Stimulated activated CD4-positive, alpha-beta T cell treated with anti-CD3 and anti-CD28 coated beads, Interleukin-12 subunit alpha, Interleukin-12 subunit beta, amount 100 ng/mL, for 24 hours (primary cell): ENCODE results near the gene INCA1.
A peak's percentile ranks its signal among the peaks of the same experiment; 100 is the strongest.

Experiments used
- DNase-seq, 2 experiments: peaks; one replicate each; pipeline ENCODE4 v3.0.0-alpha.2; 2020; ENCODE audit warnings: low read depth in 2 of 2

The INCA1 gene

DNA sequence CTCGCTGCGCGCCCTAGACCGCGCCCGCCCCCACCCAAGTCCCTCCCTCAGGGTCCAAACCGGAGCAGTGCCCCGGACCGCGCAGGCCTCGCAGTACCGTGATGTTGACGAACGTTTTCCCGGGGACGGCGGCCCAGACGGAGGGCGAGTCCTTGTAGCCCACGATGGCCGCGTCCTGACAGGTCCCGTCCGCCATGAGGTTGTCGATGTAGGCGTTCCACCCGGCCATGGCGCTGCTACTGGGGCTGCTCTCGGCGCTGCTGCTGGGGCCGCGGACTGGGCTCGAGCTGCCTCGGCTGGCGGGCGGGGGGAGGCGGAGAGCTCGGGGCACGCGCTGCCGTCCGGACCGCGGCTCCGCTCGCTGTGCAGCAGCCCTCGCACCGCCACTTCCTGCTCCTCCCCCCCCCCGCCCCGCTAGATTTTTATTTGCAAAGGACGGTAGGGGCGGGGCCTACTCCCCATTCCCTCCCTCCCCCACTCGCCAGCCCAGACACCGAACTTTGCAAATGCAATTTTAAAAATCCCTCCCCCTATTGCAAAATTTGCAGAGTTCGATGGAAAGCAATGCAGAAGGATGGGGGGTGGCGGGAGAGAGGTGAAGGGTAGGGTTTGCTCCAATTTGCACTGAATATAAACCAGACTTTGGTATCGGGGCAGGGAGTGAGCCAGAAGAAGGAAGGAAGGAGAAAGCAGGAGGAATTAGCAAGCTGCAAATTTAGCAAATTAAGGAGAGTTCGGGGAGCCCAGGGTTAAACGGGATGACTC, 49.0 kb downstream of the INCA1 start, which contains the start of gene PFN1:
Gene PFN1 (minus strand): TSS at position 365 of the 765 bp plus-strand sequence. CDS start 136 bp downstream, at position 229.
- DNase-seq = peak; percentile 86 to 88

DNA sequence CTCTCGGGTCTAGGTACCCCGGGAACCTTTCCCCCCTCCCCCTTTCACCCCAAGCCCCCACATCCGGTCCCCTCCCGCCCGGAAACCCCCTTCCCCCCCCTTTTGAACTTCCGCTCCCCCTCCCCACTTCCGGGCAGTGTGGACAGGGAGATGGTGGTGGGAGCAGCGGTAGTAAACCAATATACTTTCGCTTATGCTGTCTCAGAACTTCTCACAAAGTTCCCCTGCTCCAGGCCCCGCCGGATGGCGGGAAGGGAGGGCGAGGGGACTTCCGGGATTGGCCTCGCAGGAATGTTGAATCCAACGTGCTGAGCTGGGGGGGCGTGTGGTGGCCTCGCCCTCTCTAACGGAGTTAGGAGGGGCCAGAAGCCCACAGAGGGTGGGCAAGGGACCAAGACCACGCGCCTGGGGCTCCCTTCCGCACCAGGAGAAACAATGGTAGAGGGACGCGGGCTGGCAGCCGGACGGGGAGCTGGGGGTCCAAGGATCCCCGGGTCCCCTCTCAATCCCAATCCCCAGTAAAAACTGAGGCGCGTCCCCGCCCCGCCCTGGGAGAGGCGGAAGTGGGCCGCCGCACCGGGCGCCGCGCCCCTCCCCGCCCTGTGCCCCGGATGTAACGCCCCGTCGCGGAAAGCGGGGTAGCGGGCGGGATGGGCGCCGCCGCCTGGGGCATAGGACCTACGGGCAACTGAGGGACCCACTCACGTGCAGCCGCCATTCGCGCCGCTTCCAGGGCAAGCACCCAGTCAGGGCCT, 49.7 kb downstream of the INCA1 start:
- DNase-seq = peak in 1 of 2 experiments; percentile 66

- no peak for DNase-seq
These were observed 50.3 kb downstream of the INCA1 start for GRCh38 chr17:4947010-4947410.

- DNase-seq = no peak
These were observed 50.9 kb downstream of the INCA1 start for GRCh38 chr17:4946312-4946976.

GRCh38 chr17:4945944-4946280, 51.4 kb downstream of the INCA1 start:
- no peak for DNase-seq

- peak; percentile 74 to 87 for DNase-seq
These were observed 52.0 kb downstream of the INCA1 start for GRCh38 chr17:4945176-4945943.

- DNase-seq = peak in 1 of 2 experiments; percentile 42
These were observed 52.7 kb downstream of the INCA1 start for GRCh38 chr17:4944554-4945175.

DNA sequence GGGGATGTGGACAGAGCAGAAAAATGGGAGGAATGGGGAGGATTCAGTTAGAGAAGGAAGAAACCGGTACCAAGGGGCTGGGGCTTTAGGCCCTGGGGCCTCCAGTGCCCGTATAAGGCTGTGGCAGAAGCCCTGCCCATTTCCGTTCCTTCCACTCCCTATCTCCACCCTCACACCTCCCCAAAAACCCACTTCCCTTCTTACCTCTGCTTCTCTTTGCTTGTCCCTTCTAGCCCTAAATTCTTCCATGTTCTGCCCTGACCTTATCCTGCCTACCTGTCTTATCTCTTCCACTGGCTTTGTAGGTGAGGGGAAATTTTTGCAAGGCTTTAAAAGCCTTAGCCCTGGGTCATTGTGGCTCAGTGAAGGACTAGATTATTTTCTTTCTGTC, 53.2 kb downstream of the INCA1 start:
- peak in 1 of 2 experiments; percentile 58 for DNase-seq

- no peak for DNase-seq
These were observed 54.4 kb downstream of the INCA1 start for GRCh38 chr17:4942760-4943508.

GRCh38 chr17:4941319-4941610, 56.1 kb downstream of the INCA1 start:
- no peak for DNase-seq

DNA sequence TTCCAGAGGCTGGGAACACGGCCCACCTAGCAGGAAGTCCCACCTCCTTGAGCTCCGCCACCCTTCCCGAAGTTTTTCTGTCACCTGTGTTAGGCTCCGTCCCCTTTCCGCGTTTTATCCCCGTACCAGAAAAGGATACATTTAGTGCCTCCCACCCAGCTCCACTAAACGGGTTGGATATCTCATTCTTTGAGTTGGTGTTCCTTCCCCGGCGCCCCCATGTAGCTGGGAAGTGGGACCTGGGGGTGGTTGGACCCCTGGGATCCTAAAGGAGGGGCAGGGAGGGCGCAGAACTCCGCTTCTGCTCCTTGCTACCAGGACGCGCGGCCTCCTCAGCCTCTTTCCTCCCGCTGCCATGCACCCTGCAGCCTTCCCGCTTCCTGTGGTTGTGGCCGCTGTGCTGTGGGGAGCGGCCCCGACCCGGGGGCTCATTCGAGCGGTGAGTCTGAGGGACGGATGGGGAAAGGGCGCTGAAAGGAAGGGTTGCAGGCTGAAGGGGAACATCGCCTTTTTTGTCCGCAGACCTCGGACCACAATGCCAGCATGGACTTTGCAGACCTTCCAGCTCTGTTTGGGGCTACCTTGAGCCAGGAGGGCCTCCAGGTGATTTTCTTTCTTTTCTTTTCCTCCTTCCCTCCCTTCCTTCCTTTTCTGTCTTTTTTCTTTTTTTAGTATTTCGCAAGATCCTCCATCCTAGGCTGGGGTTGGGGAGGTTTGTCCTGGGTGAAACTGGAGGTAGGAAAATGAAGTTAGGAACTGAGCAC, 56.6 kb downstream of the INCA1 start:
- DNase-seq = no peak

DNA sequence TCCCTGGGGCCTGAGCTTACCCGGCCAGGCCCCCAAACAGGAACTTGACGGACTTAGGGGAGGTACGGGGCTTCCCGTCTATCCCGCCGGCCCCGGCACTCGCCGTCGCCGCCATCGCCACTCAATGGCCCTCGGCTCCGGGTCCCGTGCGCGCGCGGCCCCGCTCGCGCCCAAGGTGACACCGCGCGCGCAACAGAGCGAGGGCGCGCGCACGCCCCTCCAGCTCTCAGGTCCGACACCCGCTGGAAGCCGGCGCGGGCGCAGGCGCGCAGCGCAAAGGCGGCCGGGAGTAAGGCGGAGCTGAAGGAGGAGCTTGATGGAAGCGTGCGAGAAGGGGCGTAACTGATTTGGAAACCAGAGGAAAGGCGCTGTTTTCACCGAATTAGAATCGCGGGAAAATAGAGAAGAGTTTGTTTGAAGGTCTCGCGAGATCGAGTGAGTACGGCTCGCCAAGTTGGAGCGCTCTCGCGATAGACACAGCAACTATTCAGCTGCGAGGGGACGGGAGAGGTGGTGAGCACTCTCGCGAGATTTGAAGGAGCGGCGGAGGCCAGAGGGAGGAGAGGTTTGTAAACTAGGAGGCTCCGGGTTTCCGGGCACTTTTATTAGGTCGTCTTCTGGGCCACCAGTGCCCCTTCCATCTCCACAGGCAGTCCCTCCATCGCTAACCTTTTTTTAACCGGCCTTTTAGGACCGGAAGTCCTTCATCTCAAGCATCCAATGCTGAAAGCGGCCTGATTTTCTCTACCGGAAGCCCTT, 57.3 kb downstream of the INCA1 start, which contains the start of the genes RNF167 and SLC25A11:
Gene RNF167 (plus strand): TSS at position 473 of the 759 bp plus-strand sequence. CDS start 642 bp downstream, outside the sequence.
Gene SLC25A11 (minus strand): TSS at position 251 of the 759 bp plus-strand sequence. CDS start 136 bp downstream, at position 115.
- peak; percentile 91 to 93 for DNase-seq

DNA sequence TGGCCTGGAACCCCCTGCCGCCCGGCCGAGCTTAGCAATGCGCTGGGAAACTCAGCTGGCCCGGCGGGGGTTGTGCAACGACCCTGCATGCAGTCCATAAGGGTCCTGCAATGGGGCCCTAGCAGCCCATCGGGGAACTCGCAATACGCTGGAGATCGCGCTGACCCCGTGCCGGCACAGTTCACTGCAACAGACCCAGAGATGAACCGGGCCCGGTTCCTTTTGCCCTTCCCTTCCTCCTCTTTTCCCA, 57.9 kb downstream of the INCA1 start:
- no peak for DNase-seq

DNA sequence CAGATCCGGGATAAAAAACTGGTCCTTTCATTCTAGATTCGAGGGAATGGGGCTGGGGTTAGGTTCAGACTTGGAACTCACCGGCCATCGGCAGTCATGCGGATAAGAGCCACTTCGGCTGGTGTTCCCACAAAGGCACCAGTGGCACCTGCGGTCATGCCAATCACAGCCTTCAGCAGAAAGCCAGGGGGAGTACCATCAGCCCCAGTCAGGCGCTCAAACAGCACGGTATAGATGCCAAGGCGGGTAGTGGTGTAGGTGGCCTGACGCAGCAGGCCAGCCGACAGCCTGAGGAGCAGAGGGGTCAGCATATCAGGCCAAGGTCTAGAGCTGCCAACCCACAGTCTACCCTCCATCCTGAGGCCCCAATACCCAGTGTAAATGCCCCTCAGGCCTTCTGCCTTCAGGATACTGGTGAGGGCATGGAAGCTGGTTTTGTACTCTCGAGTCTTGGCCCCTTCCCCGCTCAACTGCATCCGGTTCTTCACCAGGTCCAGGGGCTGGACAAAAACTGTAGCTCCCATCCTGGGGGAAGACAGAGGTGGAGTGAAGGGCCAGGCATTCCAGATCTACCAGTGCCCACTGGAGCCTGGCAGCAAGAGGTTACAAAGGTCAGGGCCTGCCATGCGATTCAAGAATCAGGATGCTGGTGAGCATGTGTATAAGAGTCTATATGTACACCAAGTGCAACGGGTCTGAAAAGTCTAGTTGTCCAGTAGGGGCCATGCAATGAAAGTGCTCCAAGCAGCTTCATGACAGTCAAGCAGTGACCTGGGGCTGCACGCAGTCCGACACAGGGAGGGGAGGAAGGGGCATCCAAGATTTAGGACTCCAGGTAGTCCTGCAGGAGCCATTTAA, 58.4 kb downstream of the INCA1 start:
- DNase-seq = no peak
